ENCODE results near the gene TCN2. TPM values are rescaled to one million over a fixed set of nuclear protein-coding genes. Genes with fewer than 3 reads are reported as not detected.

The TCN2 gene
- total RNA-seq, 2 experiments from 2014 or later: 0.19 to 0.31 TPM

GRCh38 chr22:30655532-30655931 is 48.6 kb downstream of the TCN2 start:
- H3K9me3 Mint-ChIP-seq: no peaks in the 10 kb centered on the region
- no peaks in the 10 kb centered on the region for H3K27me3 Mint-ChIP-seq
- CTCF ChIA-PET: interaction anchor here (0.6 to 1.0 kb wide), 2 partner anchors 10 to 21 kb away, joined by 3 read pairs; no protein-coding TSS in a partner anchor
- no peak overlapping the region for H3K27ac Mint-ChIP-seq
- no peak for DNase-seq
- no peak overlapping the region for H3K4me3 Mint-ChIP-seq
- H3K36me3 Mint-ChIP-seq: peaks cover 15% of the 10 kb centered on the region
- intact Hi-C loops (cut with micrococcal nuclease): no loop called here
- peaks cover 14% of the 10 kb centered on the region for H3K4me1 Mint-ChIP-seq (ENCODE audit: low read depth)
- POLR2A ChIA-PET: no interaction called here

- Mint-ChIP-seq H3K4me1 (ENCODE audit: low read depth) (peaks cover 16% of the 10 kb centered on the region), H3K9me3 (no peaks in the 10 kb centered on the region), H3K36me3 (peaks cover 26% of the 10 kb centered on the region), H3K27ac (no peak overlapping the region), H3K27me3 (no peaks in the 10 kb centered on the region), H3K4me3 (no peak overlapping the region)
- DNase-seq: no peak
- ChIA-PET POLR2A (interaction anchor here (0.6 kb wide), 1 partner anchor 640 kb away, joined by 4 read pairs; no protein-coding TSS in a partner anchor), CTCF (interaction anchor here (1.5 to 1.9 kb wide), 2 partner anchors 13 to 27 kb away, joined by 3 to 9 read pairs; no protein-coding TSS in a partner anchor)
- intact Hi-C loops (cut with micrococcal nuclease): no loop called here
Measured at GRCh38 chr22:30662040-30662439, 55.1 kb downstream of the TCN2 start.

GRCh38 chr22:30664798-30665197 is 57.8 kb downstream of the TCN2 start:
- no peak overlapping the region for H3K27ac Mint-ChIP-seq
- peaks cover 24% of the 10 kb centered on the region for H3K36me3 Mint-ChIP-seq
- peaks cover 3% of the 10 kb centered on the region for H3K27me3 Mint-ChIP-seq
- no peak for DNase-seq
- H3K4me3 Mint-ChIP-seq: no peak overlapping the region
- intact Hi-C loops (cut with micrococcal nuclease): no loop called here
- ChIA-PET POLR2A (no interaction called here), CTCF (no interaction called here)
- peaks cover 21% of the 10 kb centered on the region for H3K4me1 Mint-ChIP-seq (ENCODE audit: low read depth)
- no peaks in the 10 kb centered on the region for H3K9me3 Mint-ChIP-seq

GRCh38 chr22:30665266-30665665 is 58.3 kb downstream of the TCN2 start:
- H3K27ac Mint-ChIP-seq: no peak overlapping the region
- ChIA-PET CTCF (no interaction called here), POLR2A (no interaction called here)
- peaks cover 3% of the 10 kb centered on the region for H3K27me3 Mint-ChIP-seq
- no peaks in the 10 kb centered on the region for H3K9me3 Mint-ChIP-seq
- no peak for DNase-seq
- peaks cover 19% of the 10 kb centered on the region for H3K36me3 Mint-ChIP-seq
- no peak overlapping the region for H3K4me3 Mint-ChIP-seq
- H3K4me1 Mint-ChIP-seq (ENCODE audit: low read depth): peaks cover 21% of the 10 kb centered on the region
- intact Hi-C loops (cut with micrococcal nuclease): no loop called here

GRCh38 chr22:30665786-30666185 is 58.8 kb downstream of the TCN2 start:
- CTCF ChIA-PET: no interaction called here
- POLR2A ChIA-PET: no interaction called here

GRCh38 chr22:30667107-30667493 is 60.1 kb downstream of the TCN2 start:
- Mint-ChIP-seq H3K4me3 (peak overlapping the region; percentile 96), H3K4me1 (ENCODE audit: low read depth) (peaks cover 21% of the 10 kb centered on the region), H3K27ac (peak overlapping the region; percentile 40), H3K36me3 (peaks cover 14% of the 10 kb centered on the region), H3K9me3 (no peaks in the 10 kb centered on the region), H3K27me3 (peaks cover 3% of the 10 kb centered on the region)
- DNase-seq: no peak
- POLR2A ChIA-PET: interaction anchor here (1.0 to 1.3 kb wide), 3 partner anchors 17 to 67 kb away, joined by 3 to 4 read pairs (median 4); no protein-coding TSS in a partner anchor
- intact Hi-C loops (cut with micrococcal nuclease): loop anchor here (1.0 to 2.0 kb wide), 3 partner anchors 18 to 78 kb away; no protein-coding TSS in a partner anchor
- CTCF ChIA-PET: interaction anchor here (0.6 to 3.6 kb wide), 6 partner anchors 17 to 253 kb away, joined by 3 to 30 read pairs (median 4); partner anchors contain the start of gene SLC35E4

More at GRCh38 chr22:30665786-30666185, 58.8 kb downstream of the TCN2 start:
- Mint-ChIP-seq H3K27ac (no peak overlapping the region), H3K27me3 (peaks cover 3% of the 10 kb centered on the region), H3K4me3 (peak overlapping the region; percentile 14), H3K9me3 (no peaks in the 10 kb centered on the region), H3K36me3 (peaks cover 16% of the 10 kb centered on the region), H3K4me1 (ENCODE audit: low read depth) (peaks cover 21% of the 10 kb centered on the region)
- intact Hi-C loops (cut with micrococcal nuclease): loop anchor here (2.0 kb wide), 1 partner anchor 79 kb away; no protein-coding TSS in a partner anchor
- DNase-seq: no peak

GRCh38 chr22:30667494-30668385 is 60.8 kb downstream of the TCN2 start, which contains the start of gene DUSP18:
DUSP18 (minus strand) TSS chr22:30667875; CDS start chr22:30664003, 3,872 bp downstream.
- intact Hi-C loops (cut with micrococcal nuclease): loop anchor here (1.0 to 2.0 kb wide), 3 partner anchors 18 to 77 kb away; no protein-coding TSS in a partner anchor
- Mint-ChIP-seq H3K36me3 (peaks cover 10% of the 10 kb centered on the region), H3K27me3 (peaks cover 3% of the 10 kb centered on the region), H3K4me1 (ENCODE audit: low read depth) (peaks cover 21% of the 10 kb centered on the region), H3K4me3 (peak within 1 kb of the TSS; percentile 96), H3K27ac (peak within 1 kb of the TSS; percentile 62), H3K9me3 (no peaks in the 10 kb centered on the region)
- DNase-seq: peak; percentile 97
- ChIA-PET POLR2A (interaction anchor here (1.0 to 1.3 kb wide), 4 partner anchors 18 to 66 kb away, joined by 3 to 4 read pairs (median 4); partner anchors contain the start of gene SLC35E4), CTCF (interaction anchor here (0.7 to 3.6 kb wide), 6 partner anchors 18 to 252 kb away, joined by 3 to 30 read pairs (median 4); partner anchors contain the start of gene SLC35E4)

GRCh38 chr22:30668386-30668710 is 61.4 kb downstream of the TCN2 start:
- CTCF ChIA-PET: interaction anchor here (0.7 to 3.6 kb wide), 3 partner anchors 19 to 87 kb away, joined by 4 to 30 read pairs (median 14); partner anchors contain the start of gene SLC35E4
- Mint-ChIP-seq H3K27me3 (peaks cover 3% of the 10 kb centered on the region), H3K36me3 (peaks cover 5% of the 10 kb centered on the region), H3K27ac (no peak overlapping the region), H3K9me3 (no peaks in the 10 kb centered on the region), H3K4me1 (ENCODE audit: low read depth) (peaks cover 21% of the 10 kb centered on the region), H3K4me3 (peak overlapping the region; percentile 96)
- intact Hi-C loops (cut with micrococcal nuclease): no loop called here
- POLR2A ChIA-PET: interaction anchor here (1.1 to 1.3 kb wide), 3 partner anchors 18 to 33 kb away, joined by 4 read pairs; partner anchors contain the start of gene SLC35E4
- DNase-seq: no peak

GRCh38 chr22:30671071-30671470 is 64.1 kb downstream of the TCN2 start:
- Mint-ChIP-seq H3K36me3 (no peaks in the 10 kb centered on the region), H3K9me3 (no peaks in the 10 kb centered on the region), H3K27ac (no peak overlapping the region), H3K4me3 (no peak overlapping the region), H3K4me1 (ENCODE audit: low read depth) (peaks cover 13% of the 10 kb centered on the region), H3K27me3 (peaks cover 3% of the 10 kb centered on the region)
- intact Hi-C loops (cut with micrococcal nuclease): no loop called here
- POLR2A ChIA-PET: no interaction called here
- CTCF ChIA-PET: interaction anchor here (1.1 kb wide), 1 partner anchor 36 kb away, joined by 4 read pairs; no protein-coding TSS in a partner anchor
- DNase-seq: no peak

- Mint-ChIP-seq H3K4me1 (ENCODE audit: low read depth) (peaks cover 5% of the 10 kb centered on the region), H3K36me3 (no peaks in the 10 kb centered on the region), H3K4me3 (no peak overlapping the region), H3K27me3 (peaks cover 4% of the 10 kb centered on the region), H3K27ac (no peak overlapping the region), H3K9me3 (no peaks in the 10 kb centered on the region)
- ChIA-PET CTCF (no interaction called here), POLR2A (no interaction called here)
- DNase-seq: no peak
- intact Hi-C loops (cut with micrococcal nuclease): no loop called here
Measured at GRCh38 chr22:30673136-30673535, 66.2 kb downstream of the TCN2 start.

- no peaks in the 10 kb centered on the region for H3K4me1 Mint-ChIP-seq (ENCODE audit: low read depth)
- no peaks in the 10 kb centered on the region for H3K36me3 Mint-ChIP-seq
- no peak overlapping the region for H3K4me3 Mint-ChIP-seq
- POLR2A ChIA-PET: no interaction called here
- intact Hi-C loops (cut with micrococcal nuclease): no loop called here
- CTCF ChIA-PET: no interaction called here
- H3K27ac Mint-ChIP-seq: no peak overlapping the region
- DNase-seq: no peak
- no peaks in the 10 kb centered on the region for H3K9me3 Mint-ChIP-seq
- H3K27me3 Mint-ChIP-seq: peaks cover 2% of the 10 kb centered on the region
Measured at GRCh38 chr22:30674482-30674881, 67.5 kb downstream of the TCN2 start.

- H3K27me3 Mint-ChIP-seq: peaks cover 2% of the 10 kb centered on the region
- intact Hi-C loops (cut with micrococcal nuclease): no loop called here
- H3K4me3 Mint-ChIP-seq: no peak overlapping the region
- no peak overlapping the region for H3K27ac Mint-ChIP-seq
- DNase-seq: no peak
- no peaks in the 10 kb centered on the region for H3K9me3 Mint-ChIP-seq
- no peaks in the 10 kb centered on the region for H3K4me1 Mint-ChIP-seq (ENCODE audit: low read depth)
- ChIA-PET POLR2A (no interaction called here), CTCF (no interaction called here)
- no peaks in the 10 kb centered on the region for H3K36me3 Mint-ChIP-seq
Measured at GRCh38 chr22:30675436-30675835, 68.5 kb downstream of the TCN2 start.

All from activated CD4-positive, alpha-beta memory T cell treated with anti-CD3 and anti-CD28 coated beads for 36 hours (primary cell).